Choroid plexus epithelial cell (primary cell): ENCODE measurements around the gene OSBPL2.

Experiments used
- DNase-seq: peaks from one replicate; pipeline ENCODE4 v3.0.0-alpha.2; 2010; ENCODE audit warnings: low read depth
- H3K4me3 ChIP-seq: 2 replicates; pipeline ENCODE4 v1.5.1; 2011; ENCODE audit warnings: low read depth, mild to moderate bottlenecking, control low read depth, low read length, moderate library complexity
- TF ChIP-seq, protein P1 (sequence below): conservative IDR thresholded peaks from 2 replicates; pipeline ENCODE4 v1.5.1; 2011; ENCODE audit warnings: low read depth, mild to moderate bottlenecking, control low read depth, inconsistent platforms, low read length, moderate library complexity

Gene OSBPL2

DNA sequence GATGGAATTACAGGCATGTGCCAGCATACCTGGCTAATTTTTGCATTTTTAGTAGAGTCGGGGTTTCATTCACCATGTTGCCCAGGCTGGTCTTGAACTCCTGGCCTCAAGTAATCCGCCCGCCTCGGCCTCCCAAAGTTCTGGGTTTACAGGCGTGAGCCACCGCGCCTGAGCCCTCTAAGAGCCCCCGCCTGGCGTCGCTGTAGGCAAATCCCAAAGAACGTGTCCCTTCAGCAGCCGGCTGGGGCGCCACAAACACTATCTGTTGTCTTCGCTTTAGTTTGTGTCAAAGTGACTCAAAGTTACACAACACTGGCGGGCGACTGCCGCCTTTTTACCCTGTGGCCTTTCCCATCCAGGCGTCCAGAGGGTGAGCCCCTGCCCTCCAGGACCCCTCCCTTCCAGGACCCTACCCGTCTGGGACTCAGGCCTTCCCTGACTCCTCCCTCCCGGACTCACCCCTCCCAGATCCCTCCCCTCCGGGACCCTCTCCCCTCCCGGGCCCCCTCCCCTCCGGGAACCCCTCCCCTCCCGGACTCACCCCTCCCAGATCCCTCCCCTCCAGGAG is 63.5 kb downstream of the OSBPL2 start:
- TF ChIP-seq, protein P1, sequence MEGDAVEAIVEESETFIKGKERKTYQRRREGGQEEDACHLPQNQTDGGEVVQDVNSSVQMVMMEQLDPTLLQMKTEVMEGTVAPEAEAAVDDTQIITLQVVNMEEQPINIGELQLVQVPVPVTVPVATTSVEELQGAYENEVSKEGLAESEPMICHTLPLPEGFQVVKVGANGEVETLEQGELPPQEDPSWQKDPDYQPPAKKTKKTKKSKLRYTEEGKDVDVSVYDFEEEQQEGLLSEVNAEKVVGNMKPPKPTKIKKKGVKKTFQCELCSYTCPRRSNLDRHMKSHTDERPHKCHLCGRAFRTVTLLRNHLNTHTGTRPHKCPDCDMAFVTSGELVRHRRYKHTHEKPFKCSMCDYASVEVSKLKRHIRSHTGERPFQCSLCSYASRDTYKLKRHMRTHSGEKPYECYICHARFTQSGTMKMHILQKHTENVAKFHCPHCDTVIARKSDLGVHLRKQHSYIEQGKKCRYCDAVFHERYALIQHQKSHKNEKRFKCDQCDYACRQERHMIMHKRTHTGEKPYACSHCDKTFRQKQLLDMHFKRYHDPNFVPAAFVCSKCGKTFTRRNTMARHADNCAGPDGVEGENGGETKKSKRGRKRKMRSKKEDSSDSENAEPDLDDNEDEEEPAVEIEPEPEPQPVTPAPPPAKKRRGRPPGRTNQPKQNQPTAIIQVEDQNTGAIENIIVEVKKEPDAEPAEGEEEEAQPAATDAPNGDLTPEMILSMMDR: peak; percentile 88
- DNase-seq: peak; percentile 94
- H3K4me3 ChIP-seq: peak overlapping the region; percentile 78

DNA sequence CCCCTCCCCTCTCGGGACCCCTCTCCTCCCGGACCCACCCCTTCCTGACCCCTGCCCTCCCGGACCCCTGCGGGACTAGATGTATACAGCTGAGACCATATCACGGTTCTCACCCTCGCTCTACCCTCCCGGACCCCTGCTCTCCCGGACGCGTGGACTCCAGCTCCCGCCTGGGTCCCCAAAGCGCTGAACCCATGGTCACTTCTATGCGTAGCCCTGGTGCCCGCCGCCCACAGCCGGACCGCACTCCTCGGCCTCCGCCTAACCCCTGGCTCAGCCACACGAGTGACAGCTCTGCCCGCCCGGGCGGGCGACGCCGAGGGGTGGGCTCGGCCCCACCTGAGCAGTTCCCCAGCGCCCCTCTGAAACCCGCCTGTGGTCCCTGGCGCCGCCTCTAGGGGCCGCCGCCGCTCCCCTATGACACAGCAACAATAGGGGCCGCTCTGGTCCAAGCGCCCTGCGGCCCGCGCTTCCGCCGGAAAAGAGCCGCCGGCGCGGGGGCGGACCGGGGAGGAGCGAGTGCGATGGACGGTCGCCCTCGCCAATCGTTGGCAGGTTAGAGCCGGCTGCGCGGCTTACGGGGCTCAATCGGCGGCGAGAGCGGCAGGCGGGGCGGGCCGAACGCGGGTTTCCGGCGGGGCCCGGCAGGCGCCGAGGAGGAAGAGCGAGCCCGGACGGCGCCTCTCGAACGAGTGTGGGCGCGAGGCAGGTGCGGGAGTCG is 64.2 kb downstream of the OSBPL2 start, which contains the start of gene ADRM1:
Gene ADRM1, plus strand, starts transcription at position 657 of the 721 bp plus-strand sequence. CDS start 572 bp downstream, outside the sequence.
- peak within 1 kb of the TSS; percentile 89 for H3K4me3 ChIP-seq
- TF ChIP-seq, protein P1: peak; percentile 71
- peak; percentile 98 for DNase-seq

DNA sequence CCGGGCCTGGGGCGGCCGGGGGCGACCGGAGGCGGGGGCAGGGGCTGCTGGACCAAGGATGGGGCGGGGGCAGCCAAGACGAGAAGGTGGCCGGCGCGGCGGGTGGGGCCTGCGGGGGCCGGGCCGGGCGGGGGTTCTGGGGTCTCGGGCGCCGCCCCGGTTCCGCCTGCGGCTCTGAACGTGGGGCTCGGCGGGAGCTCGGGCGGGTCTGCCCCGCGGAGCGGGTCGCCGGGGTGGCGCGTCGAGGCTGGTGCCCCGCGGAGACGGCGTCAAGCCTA is 64.7 kb downstream of the OSBPL2 start:
- TF ChIP-seq, protein P1: no peak
- DNase-seq: no peak
- peak overlapping the region; percentile 89 for H3K4me3 ChIP-seq

DNA sequence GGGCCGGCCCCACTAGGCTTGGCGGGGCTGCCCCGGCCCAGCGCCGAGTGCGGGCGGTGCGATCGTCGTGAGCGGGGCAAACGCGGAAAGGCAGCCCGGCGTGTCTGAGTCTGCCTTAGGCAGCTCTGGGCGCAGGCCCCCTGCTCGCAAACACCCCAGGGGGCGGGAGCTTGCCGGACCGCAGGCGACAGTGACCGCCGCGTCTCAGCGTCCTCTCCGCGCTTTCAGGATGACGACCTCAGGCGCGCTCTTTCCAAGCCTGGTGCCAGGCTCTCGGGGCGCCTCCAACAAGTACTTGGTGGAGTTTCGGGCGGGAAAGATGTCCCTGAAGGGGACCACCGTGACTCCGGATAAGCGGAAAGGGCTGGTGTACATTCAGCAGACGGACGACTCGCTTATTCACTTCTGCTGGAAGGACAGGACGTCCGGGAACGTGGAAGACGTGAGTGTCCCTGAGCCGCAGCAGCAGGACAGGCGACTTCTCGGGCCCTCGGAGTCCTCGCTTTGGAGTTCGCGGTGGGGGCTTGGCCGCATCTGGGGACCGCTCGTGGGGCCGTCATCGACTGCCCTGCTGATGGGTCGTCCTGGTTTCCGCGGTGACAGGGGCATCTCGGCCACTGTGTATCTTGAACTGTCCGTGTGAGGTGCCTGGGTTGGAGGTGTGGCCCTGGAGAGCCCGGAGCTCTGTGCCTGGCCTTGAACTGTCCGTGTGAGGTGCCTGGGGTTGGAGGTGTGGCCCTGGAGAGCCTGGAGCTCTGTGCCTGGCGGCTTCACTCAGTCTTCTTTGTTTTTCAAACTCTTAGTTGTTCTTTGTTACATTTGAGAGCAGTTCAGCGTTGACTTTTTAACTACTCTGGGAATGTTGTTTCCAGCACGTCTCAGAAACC is 65.3 kb downstream of the OSBPL2 start:
- TF ChIP-seq, protein P1: no peak
- peak overlapping the region; percentile 89 for H3K4me3 ChIP-seq
- DNase-seq: peak; percentile 32

DNA sequence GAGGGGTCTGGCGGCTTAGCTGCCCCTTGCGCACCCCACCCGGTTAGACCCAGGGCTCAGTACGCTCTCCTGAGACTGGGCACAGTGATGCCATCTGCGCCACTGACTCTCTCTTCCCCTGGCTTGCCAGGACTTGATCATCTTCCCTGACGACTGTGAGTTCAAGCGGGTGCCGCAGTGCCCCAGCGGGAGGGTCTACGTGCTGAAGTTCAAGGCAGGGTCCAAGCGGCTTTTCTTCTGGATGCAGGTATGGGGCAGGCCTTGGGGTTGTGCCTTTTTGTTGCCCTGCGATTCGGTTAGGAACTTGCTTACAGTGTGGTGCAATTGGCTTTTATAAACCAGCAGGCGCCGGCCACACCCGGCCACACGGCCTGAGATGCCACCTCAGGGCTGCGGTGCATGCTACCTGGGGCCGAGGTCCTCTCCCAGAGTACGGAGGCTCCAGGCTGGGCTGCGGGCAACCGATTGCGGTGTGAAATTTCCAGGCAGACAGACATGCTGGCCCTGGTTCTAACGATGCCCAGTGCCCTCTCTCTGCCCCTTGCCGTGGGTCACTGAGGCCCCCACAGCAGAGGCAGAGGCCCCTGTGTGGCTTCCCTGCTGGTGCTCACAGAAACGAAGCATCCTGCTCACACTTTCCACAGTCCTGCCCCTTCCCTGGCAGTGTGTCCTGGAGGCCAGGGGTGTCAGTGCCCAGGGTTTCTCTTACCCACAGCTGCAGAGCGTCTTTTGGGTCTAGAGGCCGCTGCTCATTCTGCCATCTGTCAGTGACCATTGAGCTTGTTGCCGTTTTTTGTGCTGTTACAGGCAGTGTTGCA is 66.2 kb downstream of the OSBPL2 start:
- DNase-seq: no peak
- TF ChIP-seq, protein P1: no peak
- peak overlapping the region; percentile 89 for H3K4me3 ChIP-seq

DNA sequence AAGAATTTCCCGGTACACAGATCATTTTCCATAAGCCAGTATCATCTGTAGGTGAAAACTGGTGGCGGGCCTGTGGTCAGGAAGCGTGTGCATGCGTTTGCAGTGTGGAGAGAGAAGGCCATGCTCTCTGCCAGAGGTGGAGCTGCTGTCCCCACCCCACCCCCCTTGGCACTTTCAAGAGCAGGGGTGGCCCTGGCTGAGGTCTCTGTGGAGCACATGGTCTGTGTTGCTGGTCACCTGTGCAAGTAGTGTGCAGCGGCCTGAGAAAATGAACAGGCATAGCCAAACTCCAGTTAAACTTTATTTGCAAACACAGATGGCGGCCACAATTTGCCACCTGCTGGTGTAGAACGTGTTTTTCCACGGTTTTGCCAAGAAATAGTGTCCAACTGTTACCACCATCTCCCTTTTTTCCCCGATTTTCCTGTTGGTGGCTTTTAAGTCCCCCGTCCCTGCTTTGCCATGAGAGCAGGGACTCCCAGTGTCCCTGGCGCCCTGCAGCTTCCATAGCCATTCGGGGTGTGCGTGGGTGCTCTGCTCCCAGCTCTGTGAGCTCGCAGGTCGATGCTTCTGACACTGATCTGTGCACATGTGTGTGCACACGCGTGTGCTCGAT is 66.9 kb downstream of the OSBPL2 start:
- H3K4me3 ChIP-seq: peak overlapping the region; percentile 89
- no peak for DNase-seq
- TF ChIP-seq, protein P1: no peak
